HS-5 (cell line): ENCODE data around the gene TMEM107.

Experiments
- DNase-seq: peaks from one replicate; pipeline ENCODE4 v3.0.0-alpha.2; 2012; ENCODE audit warnings: low read depth

The TMEM107 gene

DNA sequence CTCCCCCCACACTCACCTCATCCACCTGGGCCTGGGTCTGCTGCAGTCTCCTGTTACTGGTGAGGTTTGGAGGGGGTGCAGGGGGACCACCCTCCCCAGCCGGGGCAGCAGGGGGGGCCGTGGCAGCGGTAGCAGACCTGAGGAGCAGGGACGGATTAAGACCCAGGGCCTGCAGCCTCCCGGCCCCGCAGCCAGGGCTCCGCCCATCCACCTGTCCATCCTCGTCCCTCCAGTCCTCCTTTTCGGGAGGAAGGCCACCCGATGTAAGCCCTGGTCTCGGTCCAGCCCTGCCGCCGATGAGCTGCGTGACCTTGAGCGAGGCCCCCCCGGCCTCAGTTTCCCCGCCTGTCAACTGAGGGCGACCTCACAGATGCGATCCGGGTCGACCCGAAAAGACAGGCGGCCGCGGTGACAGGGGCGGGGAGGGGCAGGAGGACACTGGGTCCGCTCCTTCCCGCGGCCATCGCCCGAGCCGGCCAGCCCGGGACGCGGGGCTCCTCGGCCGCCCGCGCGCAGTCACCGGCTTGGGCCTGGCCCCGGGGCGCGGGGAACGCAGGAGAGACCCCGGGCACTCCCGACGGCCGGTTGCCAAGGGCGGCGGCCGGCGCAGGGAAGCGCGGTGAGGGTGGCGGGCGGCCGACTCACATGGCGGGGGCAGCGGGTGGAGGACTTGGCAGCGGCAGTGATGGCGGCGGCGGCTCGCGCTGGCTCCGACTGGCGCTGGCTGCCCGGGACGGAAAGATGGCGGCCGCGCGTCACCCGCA lies 13.8 kb downstream of the TMEM107 start, which contains the start of gene VAMP2:
VAMP2 (minus strand) TSS at position 716 of the 764 bp plus-strand sequence; CDS start at position 647, 69 bp downstream.
- no peak for DNase-seq

DNA sequence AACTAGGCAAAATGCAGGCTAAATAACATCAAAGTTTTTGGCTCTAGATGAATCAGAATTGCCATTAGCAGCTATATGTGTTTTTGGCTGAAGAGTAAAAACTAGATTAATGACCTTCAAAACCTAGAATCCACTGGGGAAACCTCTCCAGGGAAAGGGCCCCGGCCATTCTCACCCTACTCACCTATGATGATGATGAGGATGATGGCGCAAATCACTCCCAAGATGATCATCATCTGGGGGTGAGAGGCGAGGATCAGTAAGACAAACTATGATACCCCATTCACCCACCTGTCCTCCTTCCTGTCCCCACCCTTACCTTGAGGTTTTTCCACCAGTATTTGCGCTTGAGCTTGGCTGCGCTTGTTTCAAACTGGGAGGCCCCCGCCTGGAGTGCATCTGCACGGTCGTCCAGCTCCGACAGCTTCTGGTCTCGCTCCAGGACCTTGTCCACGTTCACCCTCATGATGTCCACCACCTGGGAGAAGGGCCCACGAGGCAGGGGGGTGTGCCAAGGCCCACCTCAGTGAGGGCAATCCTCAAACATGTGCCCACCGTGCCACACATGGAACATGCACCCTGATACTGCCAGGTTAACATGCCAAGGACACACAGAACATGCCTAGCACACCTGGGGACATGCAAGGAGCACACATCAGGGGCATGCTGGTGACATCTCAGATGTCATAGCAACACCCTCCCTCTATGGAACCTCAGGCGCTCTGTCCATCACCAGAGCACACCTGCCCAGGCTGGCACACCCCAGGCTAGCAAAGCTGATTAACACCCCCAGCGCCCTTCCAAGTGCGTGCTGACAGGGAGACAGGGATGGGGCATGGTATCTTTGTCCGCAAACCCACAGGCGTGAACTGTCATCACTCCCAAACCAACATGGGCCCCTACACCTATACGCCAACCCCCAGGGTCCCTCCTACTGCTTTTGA lies 14.6 kb downstream of the TMEM107 start:
- DNase-seq = no peak

DNA sequence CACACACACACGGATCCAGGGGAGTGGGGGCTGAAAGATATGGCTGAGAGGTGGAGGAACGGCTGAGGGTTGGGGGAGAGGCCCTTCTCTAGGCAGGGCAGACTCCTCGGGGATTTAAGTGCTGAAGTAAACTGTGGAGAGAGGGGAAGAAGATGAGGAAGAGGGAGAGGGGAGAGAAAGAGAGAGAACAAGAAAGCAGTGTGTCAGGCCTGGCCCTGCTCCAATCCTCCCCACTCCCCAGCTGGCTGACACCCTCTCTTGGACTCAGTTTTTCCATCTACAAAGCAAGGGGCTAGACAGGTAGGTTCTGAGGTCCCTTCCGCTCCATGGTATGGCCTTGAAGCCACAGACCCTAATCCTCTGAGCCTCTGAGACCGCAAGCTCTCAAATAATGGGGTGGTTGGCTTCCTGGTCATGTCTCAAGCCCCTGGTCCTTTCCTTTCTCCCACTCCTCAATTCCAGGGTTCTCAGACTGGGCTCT lies 15.4 kb downstream of the TMEM107 start:
- no peak for DNase-seq

DNA sequence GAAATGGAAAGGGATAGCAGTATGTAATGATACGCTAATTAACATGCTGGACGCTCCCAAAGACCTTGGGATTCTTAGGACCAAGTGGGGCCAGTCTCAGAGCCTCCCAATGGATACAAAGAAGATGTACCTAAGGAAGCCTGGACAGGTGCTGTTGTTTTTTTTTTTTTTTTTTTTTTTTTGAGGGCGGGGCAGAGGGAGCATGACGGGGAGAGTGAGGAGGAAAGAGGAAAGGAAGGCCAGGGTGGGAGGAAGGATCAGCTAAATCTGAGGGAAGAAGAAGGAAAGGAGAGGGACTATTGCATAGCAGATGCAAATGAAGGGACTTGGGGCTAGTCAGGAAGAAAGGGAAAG lies 16.0 kb downstream of the TMEM107 start:
- DNase-seq = no peak

DNA sequence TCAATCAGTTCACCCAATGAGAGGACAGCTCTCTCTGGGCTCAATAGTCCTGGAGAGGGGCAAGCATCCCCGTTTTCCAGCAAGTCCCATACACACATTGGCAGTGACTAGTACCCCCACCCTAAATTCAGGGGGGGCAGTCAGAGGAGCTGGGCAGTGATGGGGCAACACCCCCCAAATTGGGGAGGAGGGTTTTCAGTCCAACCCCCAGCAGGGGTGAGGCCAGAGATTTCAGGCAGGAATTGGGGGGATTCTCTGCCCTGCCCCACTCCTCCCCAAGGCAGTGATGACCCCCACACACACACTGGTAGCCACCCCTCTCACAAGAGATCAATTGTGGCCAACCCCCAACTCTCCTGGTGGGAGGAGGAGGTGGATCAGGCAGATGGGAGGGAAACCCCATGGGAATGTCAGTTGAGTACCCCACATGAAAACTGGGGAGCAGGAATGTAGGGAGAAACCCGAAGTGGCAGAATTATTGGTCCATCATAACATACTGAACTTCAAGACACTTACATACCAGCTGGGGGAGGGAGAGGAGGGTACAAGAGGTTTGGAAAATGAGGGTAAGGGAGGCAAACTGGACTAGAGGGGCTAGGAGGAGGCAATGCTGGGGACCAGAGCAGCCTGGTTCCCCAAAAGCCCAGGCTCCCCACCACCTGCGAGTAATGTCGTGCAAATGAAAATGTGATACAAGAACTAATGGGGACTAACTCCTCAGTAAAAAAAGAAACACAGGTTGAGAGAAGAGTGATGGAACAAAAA lies 16.5 kb downstream of the TMEM107 start:
- no peak for DNase-seq

DNA sequence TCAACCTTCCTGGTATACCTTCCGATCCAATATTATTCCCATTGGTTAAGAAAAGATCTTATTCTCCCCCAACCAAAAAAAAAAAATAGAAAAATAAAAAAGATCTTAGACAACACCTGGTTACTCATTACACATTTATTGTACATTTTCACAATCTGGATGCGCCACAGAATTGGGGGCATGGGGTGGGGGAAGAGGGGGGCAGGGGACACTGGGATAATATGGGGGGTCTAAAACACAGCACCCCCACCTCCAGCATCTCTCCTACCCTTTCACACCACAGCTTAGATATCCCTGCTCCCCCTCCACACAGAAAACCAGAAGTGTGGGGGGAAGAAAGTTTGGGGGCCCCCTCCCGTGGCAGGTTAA lies 17.2 kb downstream of the TMEM107 start:
- no peak for DNase-seq

DNA sequence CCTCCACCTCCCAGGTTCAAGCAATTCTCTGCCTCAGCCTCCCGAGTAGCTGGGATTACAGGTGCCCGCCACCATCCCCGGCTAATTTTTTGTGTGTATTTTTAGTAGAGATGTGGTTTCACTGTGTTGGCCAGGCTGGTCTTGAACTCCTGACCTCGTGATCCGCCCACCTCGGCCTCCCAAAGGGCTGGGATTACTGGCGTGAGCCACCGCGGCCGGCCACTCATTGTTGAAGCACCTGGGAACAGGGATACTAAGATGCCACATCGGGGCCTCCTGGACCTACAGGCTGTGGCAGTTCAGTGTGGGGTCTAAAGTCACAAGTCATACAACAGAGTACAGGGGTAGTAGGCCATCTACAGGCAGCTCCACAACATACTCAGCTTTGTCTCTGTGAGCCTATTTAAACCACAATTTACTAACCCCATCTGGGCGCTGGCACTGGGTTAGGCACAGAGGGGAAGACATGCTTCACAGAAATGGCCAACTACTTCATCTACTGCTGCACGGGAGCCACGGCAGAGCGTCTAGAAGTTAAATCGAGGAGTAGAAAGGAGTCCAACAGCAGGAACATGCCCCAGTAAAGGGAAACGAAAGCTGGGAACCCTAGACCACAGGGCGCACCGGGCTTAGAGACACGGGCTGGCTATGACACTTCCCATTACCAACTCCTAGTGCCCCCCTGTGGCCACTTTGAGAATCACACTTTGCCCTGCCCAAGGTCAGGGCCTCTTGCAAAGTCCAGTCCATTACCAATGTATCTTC lies 17.7 kb downstream of the TMEM107 start:
- DNase-seq = no peak

DNA sequence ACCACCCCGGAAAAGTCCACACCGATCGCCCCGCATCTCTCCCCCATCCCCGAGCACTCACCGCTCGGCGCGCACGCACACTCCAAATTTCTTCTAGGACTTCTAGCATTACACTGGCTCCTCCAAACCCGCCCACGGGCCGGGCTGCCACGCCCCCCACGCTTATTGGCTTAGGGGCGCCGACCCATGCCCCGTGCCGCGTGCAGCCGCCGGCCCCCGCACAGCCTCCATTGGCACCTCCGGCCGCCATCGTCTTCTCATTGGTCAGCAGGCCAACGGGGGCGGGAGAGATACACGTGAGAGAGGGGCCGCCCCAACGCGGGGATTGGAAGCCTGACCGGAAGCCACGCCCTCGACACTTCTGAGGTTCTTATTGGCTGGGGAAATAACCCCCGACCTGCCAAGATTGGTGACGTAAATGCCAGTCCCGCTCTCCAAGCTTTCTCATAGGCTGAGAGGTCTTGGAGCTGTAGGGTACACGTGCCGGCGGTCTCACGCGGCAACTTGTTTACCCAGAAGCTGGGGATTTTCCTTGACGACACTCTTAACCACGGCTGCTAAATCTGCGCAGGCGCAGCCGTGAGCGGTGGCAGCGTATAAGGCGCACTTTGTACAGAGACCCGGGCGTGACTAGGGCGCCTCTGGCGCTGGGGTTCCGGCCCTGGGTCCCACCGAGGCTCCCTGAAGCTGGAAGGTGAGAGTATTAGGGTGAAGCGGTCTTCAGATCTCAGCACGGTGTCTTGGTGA lies 19.8 kb downstream of the TMEM107 start:
- peak; percentile 100 for DNase-seq

DNA sequence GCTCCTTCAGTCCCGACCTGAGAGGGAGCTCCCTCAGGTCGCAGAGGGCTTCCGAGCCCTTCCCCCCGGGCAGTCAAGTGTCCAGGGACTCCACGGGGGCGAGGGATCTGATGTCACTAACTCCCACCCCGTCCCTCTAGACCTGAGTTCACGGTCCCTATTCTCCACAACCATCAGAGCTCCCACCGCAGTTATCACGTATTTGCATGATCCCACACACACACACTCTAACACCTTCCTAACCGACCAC lies 20.3 kb downstream of the TMEM107 start:
- no peak for DNase-seq

DNA sequence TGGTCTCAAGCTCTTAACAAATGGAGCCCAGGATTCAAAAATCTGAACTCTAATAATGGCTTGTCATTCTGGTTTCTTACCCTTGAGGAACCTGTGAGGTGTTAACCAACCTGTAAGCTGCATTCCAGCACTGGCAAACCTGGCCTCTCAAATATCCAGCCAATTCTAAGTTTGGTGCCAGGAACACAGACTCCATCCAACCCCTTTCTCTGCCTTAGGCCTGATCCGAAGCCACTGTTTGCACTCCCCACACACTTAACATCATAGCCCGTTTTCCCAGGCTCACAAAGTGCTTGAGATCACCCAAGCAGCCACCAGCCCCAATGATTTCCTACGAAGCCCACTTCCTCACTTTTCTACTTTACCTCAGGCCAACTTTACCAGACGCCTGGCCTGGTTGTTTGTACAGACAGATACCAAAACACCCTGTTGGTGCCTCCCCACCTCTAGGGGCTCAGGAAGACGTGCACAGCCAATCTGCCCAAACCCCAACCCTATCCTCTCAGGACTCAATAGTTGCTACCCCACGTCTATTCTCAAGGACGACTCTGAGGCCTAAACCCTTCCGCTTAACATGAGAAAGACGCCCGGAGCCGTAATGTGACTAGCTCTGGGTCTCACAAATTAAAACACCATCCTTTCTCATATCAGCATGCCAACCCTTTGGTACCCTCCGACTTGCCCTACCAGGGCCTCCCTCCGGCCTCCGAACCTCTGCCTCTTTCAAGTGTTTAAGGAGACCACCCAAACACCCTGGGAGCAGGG lies 20.8 kb downstream of the TMEM107 start:
- DNase-seq = no peak

DNA sequence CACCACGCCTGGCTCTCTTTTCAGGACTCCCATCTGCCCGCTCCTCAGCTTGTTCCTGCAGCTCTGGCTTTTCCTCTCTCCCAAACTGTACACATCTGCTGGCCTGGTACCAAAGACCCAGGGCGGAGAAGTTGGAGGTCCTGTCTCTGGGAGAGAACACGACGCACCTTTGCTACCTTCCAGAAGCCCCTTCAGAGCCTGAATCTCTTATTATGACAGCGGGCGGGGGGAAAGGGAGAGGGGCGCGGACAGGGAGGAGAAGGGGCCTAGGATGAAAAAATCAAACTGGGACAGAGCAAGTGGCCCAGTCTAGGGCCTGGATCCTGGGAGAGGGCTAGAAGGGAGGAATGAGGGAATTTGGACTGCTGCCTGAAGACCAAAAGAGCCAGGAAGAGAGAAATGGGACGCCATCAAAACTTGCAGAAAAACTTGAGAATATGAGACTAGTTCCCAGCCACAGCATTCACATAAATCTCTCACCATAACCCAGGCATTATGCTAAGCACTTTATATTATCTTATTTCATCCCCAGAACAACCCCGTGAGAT lies 21.5 kb downstream of the TMEM107 start:
- DNase-seq = no peak

DNA sequence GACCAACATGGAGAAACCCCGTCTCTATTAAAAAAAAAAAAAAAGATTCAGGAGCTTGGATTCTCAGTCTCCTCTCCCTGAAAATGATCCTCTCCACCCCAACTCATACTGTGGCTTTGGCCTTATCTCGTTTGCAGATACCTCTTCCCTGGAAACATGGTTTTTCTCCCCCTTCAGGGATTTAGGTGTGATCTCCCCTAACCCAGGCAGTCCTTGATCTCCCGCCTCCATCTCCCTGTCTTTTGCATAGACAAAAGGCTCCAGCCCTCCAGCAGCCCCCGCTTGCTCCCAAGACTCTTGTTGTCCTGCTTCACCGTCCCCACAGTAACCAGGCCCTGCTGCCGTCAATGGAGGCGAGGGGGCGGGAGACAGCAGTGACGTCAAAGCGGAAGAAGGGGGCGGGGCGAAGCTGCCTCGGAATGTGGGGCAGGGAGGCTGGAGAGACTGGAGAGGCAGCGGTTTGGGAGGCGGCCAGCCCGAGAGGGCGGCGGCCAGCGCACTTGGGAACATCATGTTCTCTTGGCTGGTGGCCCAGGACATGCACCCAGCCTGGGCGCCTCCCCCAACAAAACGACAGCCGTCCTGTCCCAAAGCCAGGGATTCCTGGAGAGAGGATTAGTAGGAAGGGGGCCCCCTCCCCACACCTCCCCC lies 22.1 kb downstream of the TMEM107 start:
- DNase-seq = peak; percentile 91

DNA sequence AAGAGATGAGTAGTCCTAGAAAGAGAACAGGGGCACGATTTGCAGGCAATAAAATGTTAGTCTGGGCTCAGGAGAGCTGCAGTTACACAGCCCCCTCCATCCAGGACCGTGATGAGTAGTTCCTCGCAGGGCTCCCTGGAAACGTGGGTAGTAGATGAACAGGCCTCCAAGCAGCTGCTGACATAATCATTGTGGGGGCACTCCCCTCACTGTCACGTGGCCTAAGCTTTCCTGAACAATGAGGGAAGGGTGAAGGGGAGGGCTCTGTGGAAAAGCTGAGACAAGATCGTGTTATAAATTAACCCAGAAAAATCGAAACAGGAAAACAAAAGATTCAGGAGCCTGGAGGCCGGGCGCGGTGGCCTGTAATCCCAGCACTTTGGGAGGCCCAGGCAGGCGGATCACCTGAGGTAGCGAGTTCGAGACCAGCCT lies 22.6 kb downstream of the TMEM107 start:
- DNase-seq = peak; percentile 85

DNA sequence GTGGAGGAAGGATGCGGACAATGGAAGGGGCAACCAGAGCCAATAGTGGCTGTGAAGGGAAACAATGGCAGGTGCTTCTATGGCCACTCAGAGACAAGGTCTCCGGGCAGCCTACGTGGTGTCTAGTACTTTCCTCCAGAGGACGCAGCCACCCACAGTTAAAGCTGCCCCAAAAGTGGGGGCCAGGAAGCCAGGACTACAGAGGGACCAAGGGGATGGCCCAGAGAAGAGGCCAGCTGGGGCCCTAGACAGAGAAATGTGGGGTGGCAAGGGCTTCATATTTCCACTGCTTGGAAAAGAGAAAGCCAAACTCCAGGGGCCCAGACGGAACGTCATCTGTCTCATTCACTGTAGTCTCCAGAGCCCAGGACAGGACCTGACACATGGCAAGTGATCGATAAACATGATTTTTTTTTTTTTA lies 23.1 kb downstream of the TMEM107 start:
- no peak for DNase-seq

DNA sequence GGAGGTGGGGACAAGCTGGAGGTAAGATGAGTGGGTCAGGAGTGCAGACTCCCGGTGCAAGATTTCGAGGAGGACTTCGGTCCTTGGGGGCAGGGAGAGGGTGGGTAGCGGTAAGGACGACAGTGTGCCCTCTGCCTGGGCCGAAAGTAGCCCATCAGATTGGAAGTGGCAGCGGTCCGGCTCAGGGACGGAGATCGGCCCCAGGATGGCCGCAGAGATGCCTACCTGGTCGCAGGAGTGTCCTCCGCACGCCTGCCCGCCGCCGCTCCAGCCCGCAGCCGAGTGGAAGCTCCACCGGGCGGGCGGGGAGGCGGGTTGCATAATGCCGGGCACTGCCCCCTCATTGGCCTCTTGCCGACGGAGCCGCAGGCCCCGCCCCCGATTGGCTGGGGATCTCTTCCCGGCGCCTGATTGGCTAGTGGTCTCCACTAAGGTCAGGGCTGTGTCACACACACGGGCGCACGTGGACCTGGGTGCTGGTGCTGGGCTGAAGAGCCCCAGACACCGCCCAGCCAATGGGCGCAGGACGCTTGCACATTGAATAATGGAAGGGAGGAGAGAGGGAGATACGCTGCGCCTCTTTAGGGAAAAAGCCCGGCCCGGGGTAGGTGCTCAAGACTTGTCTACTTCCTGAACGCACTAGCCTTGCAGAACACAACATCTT lies 23.9 kb downstream of the TMEM107 start, which contains the start of gene PER1:
PER1 (minus strand) TSS at position 293 of the 664 bp plus-strand sequence. CDS start 1,698 bp downstream, outside the sequence.
- no peak for DNase-seq

DNA sequence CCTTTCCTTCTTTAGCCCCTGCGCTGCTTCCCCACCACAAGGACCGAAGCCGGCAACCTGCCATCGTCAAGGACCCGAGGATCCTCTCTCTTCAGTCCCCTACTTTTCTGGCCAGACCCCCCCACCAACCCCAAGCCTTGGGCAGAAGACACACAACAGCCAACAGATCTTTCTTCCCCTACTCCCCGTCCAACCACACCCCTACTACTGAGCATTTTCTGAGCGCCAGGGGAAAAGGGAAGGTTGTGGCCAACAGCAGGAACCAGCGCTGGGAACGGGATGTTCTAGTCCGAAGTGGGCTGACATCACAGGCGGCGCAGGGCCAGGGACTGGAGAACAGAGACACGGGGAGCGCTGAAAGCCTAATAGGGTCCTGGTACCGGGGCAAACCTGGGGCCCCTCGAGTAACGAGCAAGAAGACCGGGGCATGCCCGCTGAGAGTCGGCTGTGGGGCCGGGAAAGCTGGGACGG lies 24.5 kb downstream of the TMEM107 start:
- no peak for DNase-seq

DNA sequence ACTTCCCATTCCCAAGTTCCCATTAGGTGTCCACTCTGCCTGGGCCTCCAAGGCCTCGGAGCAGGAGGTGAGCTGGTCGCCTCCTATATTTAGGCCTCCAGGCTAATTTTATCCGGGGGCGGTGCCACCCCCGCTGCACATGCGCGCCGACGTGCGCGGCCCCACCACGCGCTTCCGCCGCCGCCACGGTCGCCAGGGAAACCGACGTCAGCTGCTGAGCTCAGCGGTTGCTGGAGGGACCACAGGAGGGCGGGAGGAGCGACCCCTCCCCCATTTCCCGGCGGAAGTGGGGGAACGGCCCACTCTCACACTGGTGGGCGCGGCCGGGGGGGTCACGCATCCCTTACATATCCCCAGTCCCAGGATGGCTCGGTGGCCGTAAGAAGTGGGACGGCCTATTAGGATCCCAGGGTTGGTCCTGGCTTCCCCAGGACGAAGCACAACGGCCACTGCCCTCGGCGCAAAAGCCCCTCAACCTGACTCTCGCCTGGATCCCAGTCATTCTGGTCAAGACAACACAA lies 25.0 kb downstream of the TMEM107 start:
- no peak for DNase-seq
